Mesothelial cell of epicardium (in vitro differentiated cells): ENCODE results near the gene BTBD6. TPM values are rescaled to one million over a fixed set of nuclear protein-coding genes. Genes with fewer than 3 reads are reported as not detected.

Experiments used
- DNase-seq, 2 experiments: peaks; one replicate each; pipeline ENCODE4 v3.0.0; 2021; ENCODE audit warnings: low spot score in 2 of 2; ENCODE audit not compliant: unreplicated experiment in 2 of 2
- H3K27ac Mint-ChIP-seq: 2 replicates; pipeline ENCODE4 v1.8.0; 2021; ENCODE audit warnings: mixed read lengths
- H3K27me3 Mint-ChIP-seq: 2 replicates; pipeline ENCODE4 v1.8.0; 2021; ENCODE audit warnings: low read depth, mixed read lengths
- H3K36me3 Mint-ChIP-seq: 2 replicates; pipeline ENCODE4 v1.8.0; 2021; ENCODE audit warnings: mixed read lengths
- H3K4me1 Mint-ChIP-seq: 2 replicates; pipeline ENCODE4 v1.8.0; 2021; ENCODE audit warnings: mixed read lengths
- H3K4me3 Mint-ChIP-seq: 2 replicates; pipeline ENCODE4 v1.8.0; 2021; ENCODE audit warnings: mild to moderate bottlenecking, moderate library complexity, mixed read lengths
- H3K9me3 Mint-ChIP-seq: 2 replicates; pipeline ENCODE4 v1.8.0; 2021; ENCODE audit warnings: mixed read lengths
- total RNA-seq: library from RNA; stranded (reverse); gene quantifications from 3 replicates; pipeline ENCODE4 v1.2.1, GENCODE V29; 2021
- TF ChIP-seq, protein P1 (sequence below): fragments of 200-600 bp; sonication (generic); IDR thresholded peaks from one replicate; pipeline ENCODE4 v1.5.0; 2021; ENCODE audit warnings: antibody characterized with exemption; ENCODE audit not compliant: unreplicated experiment

Gene BTBD6
- total RNA-seq, 1 donor from 2014 or later: 38.4 TPM

GRCh38 chr14:105201156-105201924 lies 47.0 kb upstream of the BTBD6 start:
- no peak overlapping the region for H3K4me3 Mint-ChIP-seq
- H3K27ac Mint-ChIP-seq: no peak overlapping the region
- no peaks in the 10 kb centered on the region for H3K9me3 Mint-ChIP-seq
- H3K36me3 Mint-ChIP-seq: no peaks in the 10 kb centered on the region
- H3K4me1 Mint-ChIP-seq: no peaks in the 10 kb centered on the region
- no peak for DNase-seq
- peaks cover 16% of the 10 kb centered on the region for H3K27me3 Mint-ChIP-seq
- TF ChIP-seq, protein P1, sequence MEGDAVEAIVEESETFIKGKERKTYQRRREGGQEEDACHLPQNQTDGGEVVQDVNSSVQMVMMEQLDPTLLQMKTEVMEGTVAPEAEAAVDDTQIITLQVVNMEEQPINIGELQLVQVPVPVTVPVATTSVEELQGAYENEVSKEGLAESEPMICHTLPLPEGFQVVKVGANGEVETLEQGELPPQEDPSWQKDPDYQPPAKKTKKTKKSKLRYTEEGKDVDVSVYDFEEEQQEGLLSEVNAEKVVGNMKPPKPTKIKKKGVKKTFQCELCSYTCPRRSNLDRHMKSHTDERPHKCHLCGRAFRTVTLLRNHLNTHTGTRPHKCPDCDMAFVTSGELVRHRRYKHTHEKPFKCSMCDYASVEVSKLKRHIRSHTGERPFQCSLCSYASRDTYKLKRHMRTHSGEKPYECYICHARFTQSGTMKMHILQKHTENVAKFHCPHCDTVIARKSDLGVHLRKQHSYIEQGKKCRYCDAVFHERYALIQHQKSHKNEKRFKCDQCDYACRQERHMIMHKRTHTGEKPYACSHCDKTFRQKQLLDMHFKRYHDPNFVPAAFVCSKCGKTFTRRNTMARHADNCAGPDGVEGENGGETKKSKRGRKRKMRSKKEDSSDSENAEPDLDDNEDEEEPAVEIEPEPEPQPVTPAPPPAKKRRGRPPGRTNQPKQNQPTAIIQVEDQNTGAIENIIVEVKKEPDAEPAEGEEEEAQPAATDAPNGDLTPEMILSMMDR: peak; percentile 13

- no peak overlapping the region for H3K4me3 Mint-ChIP-seq
- peaks cover 16% of the 10 kb centered on the region for H3K27me3 Mint-ChIP-seq
- TF ChIP-seq, protein P1: peak; percentile 2
- no peak for DNase-seq
- no peaks in the 10 kb centered on the region for H3K36me3 Mint-ChIP-seq
- no peak overlapping the region for H3K27ac Mint-ChIP-seq
- H3K4me1 Mint-ChIP-seq: no peaks in the 10 kb centered on the region
- no peaks in the 10 kb centered on the region for H3K9me3 Mint-ChIP-seq
These were observed 46.3 kb upstream of the BTBD6 start for GRCh38 chr14:105201925-105202513.

DNA sequence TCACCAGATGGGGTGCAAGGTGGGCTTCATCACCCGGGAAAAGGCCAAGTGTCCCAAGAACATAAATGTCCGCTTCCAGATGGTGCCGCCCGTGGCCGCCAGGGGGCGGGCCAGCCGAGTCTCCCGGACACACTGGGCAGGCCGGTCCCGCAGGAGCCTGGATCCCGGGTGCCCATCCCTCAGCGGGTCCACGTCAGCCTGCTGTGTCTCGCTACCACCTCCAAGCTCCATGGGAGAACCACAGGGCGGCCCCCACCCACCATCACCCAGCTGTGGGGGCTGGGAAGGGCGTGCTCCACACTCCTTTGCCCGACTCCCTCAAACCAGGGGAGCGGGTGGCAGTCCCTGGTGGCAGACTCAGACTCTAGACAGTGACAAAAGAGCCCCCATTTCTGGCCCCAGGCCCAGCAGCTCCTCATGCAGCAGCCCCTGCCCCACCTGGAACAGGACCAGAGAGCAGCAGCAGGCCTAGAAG lies 45.2 kb upstream of the BTBD6 start:
- no peak overlapping the region for H3K4me3 Mint-ChIP-seq
- no peaks in the 10 kb centered on the region for H3K36me3 Mint-ChIP-seq
- TF ChIP-seq, protein P1: peak; percentile 100
- DNase-seq: peak; percentile 75 to 90
- no peaks in the 10 kb centered on the region for H3K4me1 Mint-ChIP-seq
- H3K9me3 Mint-ChIP-seq: no peaks in the 10 kb centered on the region
- peak overlapping the region; percentile 66 for H3K27ac Mint-ChIP-seq
- peaks cover 9% of the 10 kb centered on the region for H3K27me3 Mint-ChIP-seq

GRCh38 chr14:105203701-105204100 lies 44.6 kb upstream of the BTBD6 start:
- Mint-ChIP-seq H3K4me3 (no peak overlapping the region), H3K27ac (no peak overlapping the region), H3K4me1 (no peaks in the 10 kb centered on the region), H3K27me3 (peaks cover 5% of the 10 kb centered on the region), H3K36me3 (no peaks in the 10 kb centered on the region), H3K9me3 (no peaks in the 10 kb centered on the region)
- TF ChIP-seq, protein P1: no peak
- no peak for DNase-seq

DNA sequence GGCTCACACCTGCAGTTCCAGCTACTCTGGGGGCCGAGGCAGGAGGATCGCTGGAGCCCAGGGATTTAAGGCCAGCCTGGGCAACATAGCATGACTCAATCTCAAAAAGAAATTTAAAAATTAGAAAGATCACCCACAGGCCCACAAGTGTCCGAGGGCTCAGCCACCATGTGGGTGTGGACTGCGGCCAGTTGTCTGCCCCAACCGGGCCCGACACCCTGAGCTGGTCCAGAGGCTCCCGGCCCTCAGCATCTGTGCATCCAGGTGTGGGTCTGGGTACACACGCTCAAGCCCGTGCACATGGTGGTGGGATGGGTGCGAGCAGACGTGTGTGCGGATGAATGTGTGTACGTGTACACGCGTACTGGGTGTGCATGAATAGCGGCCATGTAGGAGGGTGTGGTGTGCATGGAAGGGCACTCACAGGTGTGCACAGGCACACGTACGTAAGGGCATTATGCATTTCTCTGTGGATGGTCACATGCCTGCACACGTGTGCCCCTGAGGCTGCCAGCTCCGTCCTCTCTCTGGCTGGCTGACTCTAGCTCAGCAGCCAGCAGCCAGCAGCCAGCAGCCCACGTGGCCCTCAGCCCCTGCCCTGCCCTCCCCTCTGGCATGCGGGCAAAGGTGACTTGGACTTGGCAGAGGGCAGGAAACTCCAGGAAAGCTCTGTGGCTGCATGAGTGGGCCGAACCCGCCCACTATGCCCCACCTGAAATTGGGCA lies 44.0 kb upstream of the BTBD6 start:
- Mint-ChIP-seq H3K27me3 (peaks cover 2% of the 10 kb centered on the region), H3K36me3 (no peaks in the 10 kb centered on the region), H3K27ac (no peak overlapping the region), H3K4me1 (no peaks in the 10 kb centered on the region), H3K9me3 (no peaks in the 10 kb centered on the region), H3K4me3 (no peak overlapping the region)
- DNase-seq: no peak
- TF ChIP-seq, protein P1: no peak
